Sigmoid colon (tissue), 7 donors: ENCODE data around the gene CD83. TPM values are rescaled to one million over a fixed set of nuclear protein-coding genes. Genes with fewer than 3 reads are reported as not detected.

ENCODE experiments used
- DNase-seq: peaks from one replicate; pipeline ENCODE4 v3.0.0-alpha.2; 2019
- H3K27ac ChIP-seq, 4 donors: fragments of 200-600 bp; sonication (generic); one replicate each; pipeline ENCODE4 v1.5.1; 2016 to 2019; ENCODE audit warnings: mild to moderate bottlenecking in 1 of 4
- H3K27me3 ChIP-seq, 3 donors: fragments of 200-600 bp; sonication (generic); one replicate each; pipeline ENCODE4 v1.5.1; 2019; ENCODE audit warnings: mild to moderate bottlenecking in 1 of 3
- H3K36me3 ChIP-seq, 4 donors: fragments of 200-600 bp; sonication (generic); one replicate each; pipeline ENCODE4 v1.5.1; 2016 to 2019
- H3K4me1 ChIP-seq, 4 donors: fragments of 200-600 bp; sonication (generic); one replicate each; pipeline ENCODE4 v1.5.1; 2017 to 2019
- H3K4me3 ChIP-seq, 4 donors: fragments of 200-600 bp; sonication (generic); one replicate each; pipeline ENCODE4 v1.5.1; 2017 to 2019; ENCODE audit warnings: mild to moderate bottlenecking in 2 of 4, moderate library complexity in 1 of 4
- H3K9me3 ChIP-seq, 4 donors: fragments of 200-600 bp in 3 of 4; sonication (generic) in 3 of 4; one replicate each; pipeline versions ENCODE4 v1.5.1 to v1.6.1; 2013 to 2019
- CTCF ChIP-seq, 4 experiments: fragments of 450-650 bp in 3 of 4; fragments of 200-600 bp in 1 of 4; IDR thresholded peaks; one replicate each; pipeline ENCODE4 v1.5.1; 2016 to 2019; ENCODE audit warnings: antibody characterized with exemption in 4 of 4, mild to moderate bottlenecking in 3 of 4, moderate library complexity in 2 of 4
- EP300 ChIP-seq, 4 donors: sonication (generic); formaldehyde crosslinking; IDR thresholded peaks; one replicate each; pipeline ENCODE4 v1.6.1; 2017; ENCODE audit warnings: antibody characterized with exemption in 4 of 4
- POLR2A ChIP-seq, 2 donors: fragments of 450-650 bp; IDR thresholded peaks; one replicate each; pipeline ENCODE4 v1.6.1; 2016; ENCODE audit warnings: antibody characterized with exemption in 2 of 2, mild to moderate bottlenecking in 2 of 2, moderate library complexity in 2 of 2
- POLR2AphosphoS5 ChIP-seq, 4 donors: sonication (generic); formaldehyde crosslinking; IDR thresholded peaks; one replicate each; pipeline ENCODE4 v1.6.1; 2017; ENCODE audit warnings: antibody characterized with exemption in 4 of 4
- WGBS, 2 donors: extraction: QIAGEN DNeasy Blood & Tissue Kit; methylation state at CpG; one replicate each; pipeline ENCODE4 v1.1.7; 2013; 5-methylcytosine and 5-hydroxymethylcytosine counted together
- intact Hi-C: fragments of 100-400 bp; cut with DNase I; formaldehyde crosslinking; loops from one replicate; pipeline ENCODE4 v1.15.1; 2023
- polyA plus RNA-seq, 3 donors: library from polyadenylated mRNA; stranded (reverse); fragments of 200-250 nt; gene quantifications; one replicate each; pipeline ENCODE4 v1.2.3, GENCODE V29; 2013
- total RNA-seq, 4 donors: library from RNA; depleted of rRNA; stranded (reverse); fragments of >200 nt; gene quantifications; one replicate each; pipeline ENCODE4 v1.1.0, GENCODE V29; 2016
- donor health status: healthy with polysubstance abuse.
- donor health status: Bipolar disorder and iron deficiency.
- donor health status: healthy.

The CD83 gene
- total and polyA plus RNA-seq, 7 donors, result 0.60 to 16.0 (median 1.6) TPM

GRCh38 chr6:14153228-14153627 lies 35.7 kb downstream of the CD83 start:
- Histone ChIP-seq H3K9me3 (no peaks in the 10 kb centered on the region), H3K27me3 (no peaks in the 10 kb centered on the region), H3K36me3 (no peaks in the 10 kb centered on the region), H3K27ac (no peak overlapping the region), H3K4me3 (no peak overlapping the region), H3K4me1 (no peaks in the 10 kb centered on the region)
- 90% methylated on average over 3 of the region's 3 CpGs for WGBS, 2 donors
- no peak for DNase-seq
- intact Hi-C loops, result no loop called here
- TF ChIP-seq POLR2AphosphoS5 (IDR thresholded peaks at IDR 0.05), result no peak
- TF ChIP-seq EP300 (IDR thresholded peaks at IDR 0.05), result no peak
- TF ChIP-seq POLR2A (IDR thresholded peaks at IDR 0.05), result no peak
- no peak for TF ChIP-seq CTCF (IDR thresholded peaks at IDR 0.05)

- 85 to 90% methylated on average over 6 of the region's 6 CpGs for WGBS, 2 donors
- no peaks in the 10 kb centered on the region for H3K36me3 ChIP-seq
- no peak overlapping the region for H3K4me3 ChIP-seq
- H3K27me3 ChIP-seq, result no peaks in the 10 kb centered on the region
- H3K27ac ChIP-seq, result no peak overlapping the region
- no peak for DNase-seq
- intact Hi-C loops, result no loop called here
- no peak for TF ChIP-seq POLR2A (IDR thresholded peaks at IDR 0.05)
- TF ChIP-seq POLR2AphosphoS5 (IDR thresholded peaks at IDR 0.05), result no peak
- TF ChIP-seq EP300 (IDR thresholded peaks at IDR 0.05), result no peak
- no peak for TF ChIP-seq CTCF (IDR thresholded peaks at IDR 0.05)
- no peaks in the 10 kb centered on the region for H3K9me3 ChIP-seq
- H3K4me1 ChIP-seq, result no peaks in the 10 kb centered on the region
These were observed 41.5 kb downstream of the CD83 start for GRCh38 chr6:14159090-14159489.

GRCh38 chr6:14162826-14163225 lies 45.3 kb downstream of the CD83 start:
- intact Hi-C loops, result no loop called here
- no peak for DNase-seq
- H3K9me3 ChIP-seq, result no peaks in the 10 kb centered on the region
- H3K4me3 ChIP-seq, result no peak overlapping the region
- no peaks in the 10 kb centered on the region for H3K4me1 ChIP-seq
- 66 to 86% methylated on average over 2 of the region's 2 CpGs for WGBS, 2 donors
- H3K27me3 ChIP-seq, result no peaks in the 10 kb centered on the region
- no peak for TF ChIP-seq CTCF (IDR thresholded peaks at IDR 0.05)
- no peak for TF ChIP-seq POLR2A (IDR thresholded peaks at IDR 0.05)
- TF ChIP-seq POLR2AphosphoS5 (IDR thresholded peaks at IDR 0.05), result no peak
- TF ChIP-seq EP300 (IDR thresholded peaks at IDR 0.05), result no peak
- no peak overlapping the region for H3K27ac ChIP-seq
- no peaks in the 10 kb centered on the region for H3K36me3 ChIP-seq

- no peak overlapping the region for H3K4me3 ChIP-seq
- no peak for DNase-seq
- H3K4me1 ChIP-seq, result no peaks in the 10 kb centered on the region
- intact Hi-C loops, result no loop called here
- no peak overlapping the region for H3K27ac ChIP-seq
- no peaks in the 10 kb centered on the region for H3K36me3 ChIP-seq
- no peaks in the 10 kb centered on the region for H3K27me3 ChIP-seq
- H3K9me3 ChIP-seq, result peaks cover 0 to 11% (median 3%) of the 10 kb centered on the region in 4 donors
- TF ChIP-seq POLR2A (IDR thresholded peaks at IDR 0.05) (no peak), EP300 (IDR thresholded peaks at IDR 0.05) (no peak), CTCF (IDR thresholded peaks at IDR 0.05) (no peak), POLR2AphosphoS5 (IDR thresholded peaks at IDR 0.05) (no peak)
- 98 to 100% methylated on average over 2 of the region's 2 CpGs for WGBS, 2 donors
These were observed 47.5 kb downstream of the CD83 start for GRCh38 chr6:14165091-14165490.

GRCh38 chr6:14166839-14167238 lies 49.3 kb downstream of the CD83 start:
- TF ChIP-seq EP300 (IDR thresholded peaks at IDR 0.05) (no peak), POLR2AphosphoS5 (IDR thresholded peaks at IDR 0.05) (no peak), POLR2A (IDR thresholded peaks at IDR 0.05) (no peak), CTCF (IDR thresholded peaks at IDR 0.05) (no peak)
- H3K27ac ChIP-seq, result no peak overlapping the region
- intact Hi-C loops, result no loop called here
- H3K9me3 ChIP-seq, result peaks cover 0 to 12% (median 4%) of the 10 kb centered on the region in 4 donors
- H3K4me3 ChIP-seq, result no peak overlapping the region
- no peaks in the 10 kb centered on the region for H3K36me3 ChIP-seq
- WGBS, 2 donors, result 84 to 93% methylated on average over 4 of the region's 4 CpGs
- DNase-seq, result no peak
- no peaks in the 10 kb centered on the region for H3K4me1 ChIP-seq
- H3K27me3 ChIP-seq, result no peaks in the 10 kb centered on the region
